CD4-positive, alpha-beta T cell (primary cell): ENCODE measurements around the gene PCDH7. TPM values are rescaled to one million over a fixed set of nuclear protein-coding genes. Genes with fewer than 3 reads are reported as not detected.

ENCODE experiments used
- ATAC-seq: fragments of 200-7000 bp; cut with Tn5 transposase; one replicate; pipeline ENCODE4 v1.10.0; 2022; ENCODE audit warnings: mild to moderate bottlenecking; ENCODE audit not compliant: poor library complexity
- CTCF ChIA-PET: fragments of 350-600 bp; sonication (Branson Sonifier 250); formaldehyde crosslinking; loops from one replicate; lab custom pipeline; 2021; ENCODE audit warnings: antibody characterized with exemption, inconsistent platforms; lab: Charles Lee
- POLR2A ChIA-PET: fragments of 350-600 bp; sonication (Branson Sonifier 250); formaldehyde crosslinking; loops from one replicate; lab custom pipeline; 2021; ENCODE audit warnings: antibody characterized with exemption, inconsistent platforms; lab: Charles Lee
- DNase-seq, 14 experiments: peaks; one replicate each; pipeline ENCODE4 v3.0.0-alpha.2; 2013 to 2020; ENCODE audit warnings: mixed read lengths in 2 of 14
- H3K27ac ChIP-seq, 2 donors: one replicate each; pipeline versions ENCODE4 v1.5.1 to v1.7.0; 2013; ENCODE audit warnings: low read length in 2 of 2, low read depth in 1 of 2, mild to moderate bottlenecking in 1 of 2
- H3K27me3 ChIP-seq, 2 experiments: 1 replicate in 1 of 2; 2 replicates in 1 of 2; pipeline versions ENCODE4 v1.6.1 to v1.7.0; 2013; ENCODE audit warnings: low read length in 2 of 2, control low read depth in 1 of 2, mild to moderate bottlenecking in 1 of 2, moderate library complexity in 1 of 2; ENCODE audit not compliant: insufficient read depth in 2 of 2, control insufficient read depth in 1 of 2
- H3K36me3 ChIP-seq: one replicate; pipeline ENCODE4 v1.6.1; 2013; ENCODE audit warnings: low read length, control low read depth; ENCODE audit not compliant: insufficient read depth
- H3K4me1 ChIP-seq: one replicate; pipeline ENCODE4 v1.6.1; 2013; ENCODE audit warnings: low read length, control low read depth; ENCODE audit not compliant: insufficient read depth
- H3K4me3 ChIP-seq: one replicate; pipeline ENCODE4 v1.5.1; 2013; ENCODE audit warnings: mild to moderate bottlenecking, low read length, moderate library complexity
- H3K9me3 ChIP-seq, 2 experiments: 1 replicate in 1 of 2; 2 replicates in 1 of 2; pipeline versions ENCODE4 v1.6.1 to v1.7.0; 2013; ENCODE audit warnings: low read length in 2 of 2, mild to moderate bottlenecking in 2 of 2, control low read depth in 1 of 2, moderate library complexity in 1 of 2; ENCODE audit not compliant: control insufficient read depth in 1 of 2, insufficient read depth in 1 of 2
- H3K27ac Mint-ChIP-seq: one replicate; pipeline ENCODE4 v1.8.0; 2020; ENCODE audit warnings: mixed read lengths
- H3K27me3 Mint-ChIP-seq: one replicate; pipeline ENCODE4 v1.8.0; 2021; ENCODE audit warnings: mixed read lengths
- H3K36me3 Mint-ChIP-seq: one replicate; pipeline ENCODE4 v1.8.0; 2021; ENCODE audit warnings: low read depth, mixed read lengths
- H3K4me1 Mint-ChIP-seq: one replicate; pipeline ENCODE4 v1.8.0; 2021; ENCODE audit warnings: low read depth, mixed read lengths
- H3K4me3 Mint-ChIP-seq: one replicate; pipeline ENCODE4 v1.8.0; 2020; ENCODE audit warnings: mild to moderate bottlenecking, mixed read lengths
- H3K9me3 Mint-ChIP-seq: one replicate; pipeline ENCODE4 v1.8.0; 2020; ENCODE audit warnings: mixed read lengths
- intact Hi-C, 2 experiments: fragments of 100-400 bp; cut with DNase I in 1 of 2; cut with micrococcal nuclease in 1 of 2; formaldehyde crosslinking; loops; one replicate each; pipeline versions ENCODE4 v1.15.1 to v1.9.0; 2023 to 2025; cut with DNase I, micrococcal nuclease
- total RNA-seq, 174 experiments: library from RNA in 2 of 174; stranded (reverse) in 2 of 174; gene quantifications; one replicate each; pipeline ENCODE4 v1.2.3 and lab custom pipeline; 2021 to 2026
- TF ChIP-seq, protein P1 (sequence below): fragments of 200-600 bp; IDR thresholded peaks from one replicate; pipeline ENCODE4 v1.8.0; 2022; ENCODE audit warnings: antibody characterized with exemption, mild to moderate bottlenecking

PCDH7 gene
- total RNA-seq, 2 experiments from 2014 or later = not detected

GRCh38 chr4:30770812-30771211 is 50.6 kb downstream of the PCDH7 start:
- TF ChIP-seq, protein P1, sequence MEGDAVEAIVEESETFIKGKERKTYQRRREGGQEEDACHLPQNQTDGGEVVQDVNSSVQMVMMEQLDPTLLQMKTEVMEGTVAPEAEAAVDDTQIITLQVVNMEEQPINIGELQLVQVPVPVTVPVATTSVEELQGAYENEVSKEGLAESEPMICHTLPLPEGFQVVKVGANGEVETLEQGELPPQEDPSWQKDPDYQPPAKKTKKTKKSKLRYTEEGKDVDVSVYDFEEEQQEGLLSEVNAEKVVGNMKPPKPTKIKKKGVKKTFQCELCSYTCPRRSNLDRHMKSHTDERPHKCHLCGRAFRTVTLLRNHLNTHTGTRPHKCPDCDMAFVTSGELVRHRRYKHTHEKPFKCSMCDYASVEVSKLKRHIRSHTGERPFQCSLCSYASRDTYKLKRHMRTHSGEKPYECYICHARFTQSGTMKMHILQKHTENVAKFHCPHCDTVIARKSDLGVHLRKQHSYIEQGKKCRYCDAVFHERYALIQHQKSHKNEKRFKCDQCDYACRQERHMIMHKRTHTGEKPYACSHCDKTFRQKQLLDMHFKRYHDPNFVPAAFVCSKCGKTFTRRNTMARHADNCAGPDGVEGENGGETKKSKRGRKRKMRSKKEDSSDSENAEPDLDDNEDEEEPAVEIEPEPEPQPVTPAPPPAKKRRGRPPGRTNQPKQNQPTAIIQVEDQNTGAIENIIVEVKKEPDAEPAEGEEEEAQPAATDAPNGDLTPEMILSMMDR = no peak
- Mint-ChIP-seq H3K4me1 (no peaks in the 10 kb centered on the region), H3K27ac (no peak overlapping the region), H3K27me3 (no peaks in the 10 kb centered on the region), H3K36me3 (no peaks in the 10 kb centered on the region), H3K4me3 (no peak overlapping the region), H3K9me3 (no peaks in the 10 kb centered on the region)
- Histone ChIP-seq H3K27me3 (no peaks in the 10 kb centered on the region), H3K36me3 (no peaks in the 10 kb centered on the region), H3K4me3 (no peak overlapping the region), H3K4me1 (no peaks in the 10 kb centered on the region), H3K9me3 (no peaks in the 10 kb centered on the region), H3K27ac (no peak overlapping the region)
- DNase-seq (no peak), ATAC-seq (no peak)
- POLR2A ChIA-PET = no interaction called here
- intact Hi-C loops = no loop called here
- CTCF ChIA-PET = no interaction called here

GRCh38 chr4:30776451-30776850 is 56.3 kb downstream of the PCDH7 start:
- no peak overlapping the region for H3K27ac ChIP-seq
- H3K4me1 ChIP-seq = no peaks in the 10 kb centered on the region
- DNase-seq (no peak), ATAC-seq (no peak)
- intact Hi-C loops = no loop called here
- H3K4me1 Mint-ChIP-seq = no peaks in the 10 kb centered on the region
- TF ChIP-seq, protein P1 = no peak
- H3K27ac Mint-ChIP-seq = no peak overlapping the region
- H3K36me3 ChIP-seq = no peaks in the 10 kb centered on the region
- no peak overlapping the region for H3K4me3 ChIP-seq
- H3K9me3 Mint-ChIP-seq = peaks cover 3% of the 10 kb centered on the region
- peaks cover 0 to 3% of the 10 kb centered on the region in 2 experiments for H3K9me3 ChIP-seq
- POLR2A ChIA-PET = no interaction called here
- H3K4me3 Mint-ChIP-seq = no peak overlapping the region
- H3K36me3 Mint-ChIP-seq = no peaks in the 10 kb centered on the region
- no peaks in the 10 kb centered on the region for H3K27me3 ChIP-seq
- H3K27me3 Mint-ChIP-seq = no peaks in the 10 kb centered on the region
- CTCF ChIA-PET = no interaction called here

- no peak overlapping the region for H3K27ac ChIP-seq
- no peaks in the 10 kb centered on the region for H3K36me3 Mint-ChIP-seq
- CTCF ChIA-PET = no interaction called here
- no peaks in the 10 kb centered on the region for H3K36me3 ChIP-seq
- H3K27me3 Mint-ChIP-seq = no peaks in the 10 kb centered on the region
- DNase-seq = no peak
- TF ChIP-seq, protein P1 = no peak
- H3K4me3 ChIP-seq = no peak overlapping the region
- H3K27me3 ChIP-seq = no peaks in the 10 kb centered on the region
- intact Hi-C loops = no loop called here
- POLR2A ChIA-PET = no interaction called here
- no peak overlapping the region for H3K27ac Mint-ChIP-seq
- no peak overlapping the region for H3K4me3 Mint-ChIP-seq
- peaks cover 3% of the 10 kb centered on the region for H3K9me3 Mint-ChIP-seq
- H3K4me1 ChIP-seq = no peaks in the 10 kb centered on the region
- ATAC-seq = no peak
- H3K4me1 Mint-ChIP-seq = no peaks in the 10 kb centered on the region
- peaks cover 0 to 3% of the 10 kb centered on the region in 2 experiments for H3K9me3 ChIP-seq
These were observed 56.8 kb downstream of the PCDH7 start for GRCh38 chr4:30776921-30777415.
